ENCODE measurements around the gene RAB24.
"Not testable (repeated sequence)": the region's sequence is repeated elsewhere in the genome, so short reads cannot be mapped to it uniquely, and the experiment has no call there.

The RAB24 gene

GRCh38 chr5:177293819-177294581 lies 9.5 kb downstream of the RAB24 start:
- no peak for DNase-seq (ENCODE audit: low read depth)

DNA sequence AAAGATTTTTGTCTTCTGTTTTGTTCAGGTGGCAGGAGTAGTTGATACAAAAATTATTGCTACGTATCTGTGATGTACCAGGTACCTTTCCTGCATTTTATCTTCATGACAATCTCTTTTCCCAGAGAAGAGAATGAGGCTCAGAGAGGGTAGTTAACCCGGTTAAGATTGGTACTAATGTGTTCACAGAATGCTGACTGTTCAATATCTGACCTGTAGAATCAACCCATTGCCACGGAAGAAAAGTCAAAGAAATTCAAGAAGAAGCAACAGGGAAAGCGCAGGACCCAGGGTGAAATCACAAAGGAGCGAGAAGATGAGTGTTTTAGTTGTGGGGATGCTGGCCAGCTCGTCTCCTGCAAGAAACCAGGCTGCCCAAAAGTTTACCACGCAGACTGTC lies 11.8 kb downstream of the RAB24 start:
- no peak for DNase-seq (ENCODE audit: low read depth)

DNA sequence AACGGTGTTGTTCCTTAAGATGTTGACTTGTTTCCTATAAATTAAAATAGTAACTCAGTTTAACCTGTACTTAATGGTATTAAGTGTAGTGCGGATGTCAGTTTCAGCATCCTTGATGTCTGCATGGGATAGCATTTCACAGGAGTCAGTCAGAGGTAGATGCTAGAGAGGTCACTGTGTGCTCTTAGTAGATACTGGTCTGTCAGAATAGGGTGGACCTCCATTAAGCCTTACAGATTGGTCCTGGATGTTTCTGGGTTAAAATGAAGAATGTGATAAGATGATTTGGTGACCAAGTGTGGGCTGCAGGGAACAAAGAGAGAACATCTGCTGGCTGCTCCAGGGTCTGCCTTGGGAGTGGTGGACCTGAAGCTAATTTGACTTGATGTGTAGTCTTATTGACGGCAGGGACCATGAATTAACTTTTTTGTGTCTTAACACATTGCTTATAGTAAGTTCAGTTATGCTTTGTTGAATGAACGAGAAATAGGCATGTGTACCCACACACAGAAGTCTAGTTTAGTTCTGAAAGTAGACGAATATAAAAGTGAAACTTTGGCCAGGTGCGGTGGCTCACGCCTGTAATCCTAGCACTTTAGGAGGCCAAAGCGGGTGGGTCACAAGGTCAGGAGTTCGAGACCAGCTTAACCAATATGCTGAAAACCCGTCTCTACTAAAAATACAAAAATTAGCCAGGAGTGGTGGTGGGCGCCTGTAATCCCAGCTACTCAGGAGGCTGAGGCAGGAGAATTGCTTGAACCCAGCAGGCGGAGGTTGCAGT lies 12.5 kb downstream of the RAB24 start:
- DNase-seq (ENCODE audit: low read depth), result no peak

DNA sequence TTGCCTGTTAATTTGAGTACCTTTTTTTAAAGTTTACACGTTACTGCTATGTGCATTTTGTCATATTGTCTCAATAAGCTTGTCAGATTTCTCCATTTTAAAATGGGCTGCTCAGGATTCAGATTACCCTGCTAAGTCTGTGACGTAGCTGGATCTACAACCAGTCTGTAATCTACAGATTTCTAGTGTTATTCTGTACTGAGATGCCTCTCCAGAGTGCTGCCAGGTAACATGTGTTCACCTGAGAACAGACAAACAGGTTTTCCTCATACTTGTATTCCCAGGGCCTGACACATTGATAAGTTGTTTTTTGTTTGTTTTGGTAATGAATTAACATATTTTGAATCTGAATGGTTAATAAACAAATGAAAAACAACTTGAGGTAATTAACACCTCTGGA lies 15.3 kb downstream of the RAB24 start:
- DNase-seq (ENCODE audit: low read depth), result no peak

DNA sequence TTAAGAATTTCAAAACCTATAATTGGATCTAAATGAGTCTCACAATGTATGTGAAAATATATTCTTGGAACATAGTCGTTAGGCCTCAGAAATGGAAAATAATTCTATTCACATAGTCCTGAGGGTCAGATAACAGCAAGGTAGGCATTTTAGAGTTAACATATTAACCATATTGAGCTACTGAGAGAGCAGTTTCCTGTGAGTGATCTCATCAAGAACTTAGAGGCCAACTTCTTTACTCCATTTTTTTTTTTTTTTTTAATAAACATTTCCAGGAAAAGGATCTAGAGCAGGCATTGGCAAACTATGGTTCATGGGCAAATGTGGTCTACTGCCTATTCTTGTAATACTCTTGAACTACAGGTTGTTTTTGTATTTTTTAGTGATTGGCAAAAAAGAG lies 26.6 kb downstream of the RAB24 start:
- DNase-seq (ENCODE audit: low read depth), result no peak

- no peak for DNase-seq (ENCODE audit: low read depth)
These were observed 27.6 kb downstream of the RAB24 start for GRCh38 chr5:177275883-177276282.

GRCh38 chr5:177271113-177271512 lies 32.4 kb downstream of the RAB24 start:
- DNase-seq (ENCODE audit: low read depth), result no peak

- DNase-seq (ENCODE audit: low read depth), result no peak
These were observed 32.9 kb downstream of the RAB24 start for GRCh38 chr5:177270653-177271052.

DNA sequence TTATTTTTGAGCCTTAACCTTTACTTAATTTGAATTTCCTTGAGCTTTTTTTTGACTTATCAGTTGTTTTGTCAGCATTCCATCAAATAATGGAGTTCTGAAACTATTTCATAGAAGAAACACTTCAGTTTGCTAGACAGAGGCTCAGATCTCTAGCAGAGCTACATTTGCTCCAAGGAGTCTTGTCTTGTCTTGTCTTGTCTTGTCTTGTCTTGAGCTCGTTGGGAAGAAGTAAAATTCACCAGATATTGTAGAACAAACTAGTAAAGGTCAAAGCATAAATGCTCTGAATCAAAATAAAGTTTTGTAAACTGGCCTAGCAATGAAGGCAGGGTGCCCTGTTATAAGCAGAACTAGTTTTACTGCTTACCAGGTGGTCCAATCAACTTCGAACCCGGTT lies 33.5 kb downstream of the RAB24 start:
- DNase-seq (ENCODE audit: low read depth), result no peak

GRCh38 chr5:177269232-177269895 lies 34.2 kb downstream of the RAB24 start:
- DNase-seq (ENCODE audit: low read depth), result no peak

DNA sequence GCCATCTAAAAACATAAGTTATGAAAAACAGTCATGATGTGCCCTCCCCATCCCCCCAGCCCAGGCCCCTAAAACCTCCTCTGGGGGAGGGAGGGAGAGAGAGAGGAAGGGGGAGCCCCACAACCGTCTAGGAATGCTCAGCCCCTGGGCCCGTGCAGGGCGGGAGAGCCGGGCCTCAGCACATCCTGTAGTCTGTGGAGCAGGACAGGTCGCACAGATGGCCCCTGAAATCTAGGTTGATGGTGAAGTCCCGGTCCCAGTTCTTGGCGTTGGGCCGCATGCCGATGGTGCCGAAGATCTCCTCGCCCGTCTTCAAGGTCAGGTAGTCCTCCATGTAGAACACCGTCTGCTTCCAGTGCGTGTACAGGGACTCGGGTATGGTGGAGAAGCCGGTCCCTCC lies 38.1 kb downstream of the RAB24 start:
- DNase-seq (ENCODE audit: low read depth), result no peak

- DNase-seq (ENCODE audit: low read depth), result no peak
These were observed 39.3 kb downstream of the RAB24 start for GRCh38 chr5:177264178-177264577.

- no peak for DNase-seq (ENCODE audit: low read depth)
These were observed 42.0 kb downstream of the RAB24 start for GRCh38 chr5:177261510-177261909.

- no peak for DNase-seq (ENCODE audit: low read depth)
These were observed 42.6 kb downstream of the RAB24 start for GRCh38 chr5:177260961-177261360.

DNA sequence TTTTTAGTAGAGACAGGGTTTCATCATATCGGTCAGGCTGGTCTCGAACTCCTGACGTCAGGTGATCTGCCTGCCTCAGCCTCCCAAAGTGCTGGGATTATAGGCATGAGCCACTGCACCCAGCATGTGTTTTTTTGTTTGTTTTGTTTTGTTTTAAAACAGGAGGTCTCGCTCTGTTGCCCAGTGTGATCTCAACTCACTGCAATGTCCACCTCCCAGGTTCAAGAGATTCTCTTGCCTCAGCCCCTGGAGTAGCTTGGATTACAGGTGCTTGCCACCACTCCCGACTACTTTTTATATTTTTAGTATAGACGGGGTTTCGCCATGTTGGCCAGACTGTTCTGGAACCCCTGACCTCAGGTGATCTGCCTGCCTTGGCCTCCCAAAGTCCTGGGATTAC lies 44.8 kb downstream of the RAB24 start:
- DNase-seq (ENCODE audit: low read depth), result not testable (repeated sequence)

- no peak for DNase-seq (ENCODE audit: low read depth)
These were observed 47.2 kb downstream of the RAB24 start for GRCh38 chr5:177256296-177256695.

- no peak for DNase-seq (ENCODE audit: low read depth)
These were observed 50.3 kb downstream of the RAB24 start for GRCh38 chr5:177253252-177253651.
